COLO668 (cell line): ENCODE measurements around the gene TOPORS.
"Not testable (repeated sequence)": the region's sequence is repeated elsewhere in the genome, so short reads cannot be mapped to it uniquely, and the experiment has no call there.

Source experiments
- DNase-seq: peaks from one replicate; lab custom pipeline; 2025; ENCODE audit not compliant: unreplicated experiment; lab: John Stamatoyannopoulos, UW

TOPORS gene

DNA sequence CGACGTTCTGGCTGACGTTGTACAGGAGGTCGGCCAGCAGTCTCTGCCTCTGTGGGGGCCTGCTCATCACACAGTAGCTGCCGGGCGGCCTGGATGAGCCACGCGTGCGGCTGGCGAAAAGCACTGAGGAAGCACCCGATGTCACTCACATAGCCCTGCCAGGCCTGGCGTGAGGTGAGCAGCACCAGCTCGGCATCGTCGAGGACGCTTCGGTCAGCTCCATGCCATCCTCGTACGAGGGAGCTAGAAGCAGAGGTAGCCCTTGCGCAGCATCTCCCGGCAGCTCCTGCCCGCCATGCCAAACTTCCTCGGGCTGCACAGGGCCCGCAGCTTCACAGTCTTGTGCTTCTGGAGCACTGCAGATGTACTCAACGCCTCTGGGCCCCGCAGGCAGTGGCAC, 14.4 kb upstream of the TOPORS start:
- no peak for DNase-seq

- no peak for DNase-seq
These were observed 13.6 kb upstream of the TOPORS start for GRCh38 chr9:32565967-32566366.

DNA sequence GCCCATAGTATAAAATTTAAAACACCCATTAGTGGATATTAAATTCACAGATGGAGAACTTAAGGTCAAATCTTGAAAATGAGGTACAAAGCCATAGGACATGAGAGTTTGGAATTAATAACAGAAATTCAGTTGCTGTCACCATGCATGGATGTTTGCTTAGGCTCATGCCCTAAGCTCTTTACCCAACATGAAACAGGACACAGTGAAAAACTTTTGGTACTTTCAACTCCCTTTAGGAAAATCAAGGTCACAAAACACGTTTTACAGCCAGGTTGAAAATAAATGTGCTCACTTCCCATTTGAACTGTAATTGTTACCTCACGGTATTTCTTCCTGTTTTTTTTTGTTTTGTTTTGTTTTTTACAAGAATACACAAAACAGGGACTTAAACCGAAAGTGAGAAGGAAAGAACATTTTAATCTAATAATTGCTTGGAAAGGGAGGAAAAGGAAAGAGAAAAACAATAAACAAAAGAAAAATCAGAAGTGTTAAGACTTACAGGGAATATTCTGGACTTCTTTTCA, 6.1 kb upstream of the TOPORS start:
- no peak for DNase-seq

DNA sequence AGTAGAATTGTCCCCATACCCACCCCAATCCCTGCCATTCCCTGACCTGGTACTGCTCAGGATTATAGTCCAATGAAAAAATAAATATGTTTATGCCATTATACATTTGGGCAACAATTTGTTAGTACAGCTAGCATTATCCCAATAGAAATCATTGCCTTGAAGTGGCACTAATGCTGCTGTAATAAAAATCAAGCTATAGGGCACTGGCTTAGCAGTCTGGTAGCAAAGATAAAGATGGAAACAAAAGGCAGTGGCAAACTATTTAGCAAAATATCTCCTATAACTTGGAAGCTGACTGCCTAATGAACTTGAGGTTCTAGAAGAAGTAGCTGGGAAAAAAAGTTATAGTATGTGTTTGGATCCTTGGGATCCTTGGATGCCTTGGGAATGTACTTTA, 2.2 kb upstream of the TOPORS start:
- no peak for DNase-seq

- DNase-seq = no peak
These were observed 1.7 kb upstream of the TOPORS start for GRCh38 chr9:32554107-32554506.

DNA sequence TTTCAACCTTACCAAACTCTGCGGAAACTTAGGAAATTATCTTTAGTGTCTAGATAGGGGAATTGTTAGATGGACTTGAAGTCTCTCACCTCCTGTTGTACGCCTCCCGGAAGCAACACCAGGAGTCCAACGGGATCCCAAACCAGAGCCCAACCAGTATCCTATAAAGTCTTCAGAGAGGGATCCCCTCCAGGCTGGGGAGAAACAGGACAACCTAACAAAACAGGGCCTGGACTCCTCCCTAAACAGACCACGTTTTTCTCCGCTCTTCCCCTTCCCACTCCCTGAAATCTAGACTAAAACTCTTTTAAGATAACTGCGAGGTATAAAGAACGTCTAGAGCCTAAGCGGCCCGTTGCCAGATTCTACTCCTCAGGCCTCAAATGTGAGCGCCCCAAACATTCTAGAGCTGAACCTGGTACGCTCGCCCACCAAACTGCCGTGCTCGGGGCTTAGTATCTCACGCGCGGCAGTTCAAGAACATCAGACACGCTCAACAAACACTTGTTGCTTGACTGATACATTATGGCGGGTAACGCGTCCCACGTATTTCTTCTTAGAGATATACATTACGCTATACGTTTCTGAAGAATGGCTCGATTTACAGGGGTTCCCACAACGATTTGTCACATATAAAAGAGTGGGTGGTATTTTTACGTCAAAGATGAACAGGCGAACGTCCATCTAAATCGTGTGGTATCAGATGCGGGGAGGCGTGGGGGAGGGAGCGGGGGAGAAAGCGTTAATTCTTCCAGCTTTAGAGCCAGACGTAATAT, 922 bp downstream of the TOPORS start:
- peak; percentile 43 for DNase-seq

- peak; percentile 85 for DNase-seq
These were observed 1.7 kb downstream of the TOPORS start for GRCh38 chr9:32550562-32551275.

- DNase-seq = no peak
These were observed 2.2 kb downstream of the TOPORS start for GRCh38 chr9:32550150-32550561.

DNA sequence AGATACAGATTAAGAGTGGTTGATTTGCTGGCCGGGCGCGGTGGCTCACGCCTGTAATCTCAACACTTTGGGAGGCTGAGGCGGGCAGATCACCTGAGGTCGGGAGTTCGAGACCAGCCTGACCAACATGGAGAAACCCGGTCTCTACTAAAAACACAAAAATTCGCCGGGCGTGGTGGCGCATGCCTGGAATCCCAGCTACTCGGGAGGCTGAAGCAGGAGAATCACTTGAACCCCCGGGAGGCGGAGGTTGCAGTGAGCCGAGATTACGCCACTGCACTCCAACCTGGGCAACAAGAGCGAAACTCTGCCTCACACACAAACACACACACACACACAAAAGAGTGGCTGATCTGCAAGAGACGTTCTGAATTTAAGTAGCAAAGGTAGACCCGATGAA, 4.2 kb downstream of the TOPORS start:
- DNase-seq = not testable (repeated sequence)

- DNase-seq = no peak
These were observed 6.5 kb downstream of the TOPORS start for GRCh38 chr9:32545884-32546283.

- DNase-seq = no peak
These were observed 9.3 kb downstream of the TOPORS start for GRCh38 chr9:32543047-32543446.

DNA sequence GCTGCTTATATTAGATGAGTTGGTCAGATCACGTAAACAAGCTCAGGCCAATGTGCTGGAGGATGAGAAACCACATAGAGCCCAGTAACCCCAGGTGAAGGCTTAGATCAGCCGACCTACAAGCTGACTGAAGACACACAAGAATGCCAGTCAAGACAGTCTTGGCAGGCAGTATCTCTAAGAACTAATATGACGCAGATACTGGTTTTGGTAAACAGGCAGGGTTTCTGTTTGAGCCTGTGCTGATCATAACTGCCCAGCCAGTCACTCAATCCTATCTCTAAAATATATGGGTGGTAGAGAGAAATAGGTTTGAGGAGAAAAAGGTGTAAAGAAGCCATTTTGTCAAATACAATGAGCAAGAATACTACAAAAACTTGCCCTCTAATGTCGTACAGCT, 18.6 kb downstream of the TOPORS start:
- no peak for DNase-seq

- no peak for DNase-seq
These were observed 19.1 kb downstream of the TOPORS start for GRCh38 chr9:32533336-32533735.

- no peak for DNase-seq
These were observed 25.7 kb downstream of the TOPORS start for GRCh38 chr9:32526707-32527048.

DNA sequence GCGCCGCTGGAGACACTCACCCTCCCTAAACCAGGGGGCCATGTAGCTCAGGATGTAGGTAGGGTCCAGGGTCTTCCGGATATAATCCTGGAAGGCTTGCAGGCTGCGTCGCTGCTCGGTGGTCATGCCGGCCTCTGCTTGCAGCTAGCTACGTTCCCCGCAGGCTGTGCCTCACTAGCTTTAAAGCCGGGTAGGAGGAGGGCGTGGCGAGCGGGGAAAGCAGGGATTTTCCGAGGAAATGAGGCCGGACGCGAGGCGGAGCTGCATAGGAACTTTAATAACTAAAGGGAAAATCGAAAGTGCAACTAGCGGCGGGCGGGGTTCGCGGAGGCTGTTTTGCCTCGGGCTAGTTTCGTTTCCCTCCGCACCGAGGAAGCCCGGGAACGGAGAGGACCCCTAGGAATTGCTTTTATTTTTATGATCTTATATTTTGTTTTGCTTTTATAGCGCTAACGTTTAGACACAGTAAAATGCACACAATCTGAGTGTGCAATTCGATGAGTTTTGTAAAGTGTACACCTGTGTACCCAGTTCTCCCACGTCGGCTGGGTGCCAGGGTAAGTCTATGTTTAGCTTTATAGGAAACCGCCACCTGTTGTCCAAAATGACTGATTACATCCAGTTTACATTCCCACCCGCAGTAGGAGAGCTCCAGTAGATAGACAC, 26.2 kb downstream of the TOPORS start, which contains the start of gene RIGI:
Gene RIGI, minus strand, starts transcription at position 156 of the 666 bp plus-strand sequence. Its CDS starts 30 bp downstream, at position 126.
- DNase-seq = peak; percentile 89

DNA sequence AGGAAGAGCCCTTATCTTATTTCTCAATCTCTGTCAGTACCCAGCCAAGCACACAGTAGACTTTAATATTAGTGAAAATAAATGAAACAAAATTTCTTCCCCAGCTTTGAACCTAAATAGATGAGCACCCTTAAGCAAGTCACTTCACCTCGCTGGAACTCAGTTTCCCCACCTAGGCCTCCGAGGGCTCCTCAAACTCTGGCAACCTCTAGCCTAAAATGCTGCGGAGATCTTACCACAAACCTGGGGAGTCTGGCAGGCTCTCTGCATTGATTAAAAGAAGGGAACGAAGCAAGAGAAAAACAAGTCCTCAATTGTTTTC, 26.7 kb downstream of the TOPORS start:
- DNase-seq = no peak

- DNase-seq = peak; percentile 36
These were observed 27.3 kb downstream of the TOPORS start for GRCh38 chr9:32524892-32525708.

- DNase-seq = not testable (repeated sequence)
These were observed 27.9 kb downstream of the TOPORS start for GRCh38 chr9:32524558-32524891.

DNA sequence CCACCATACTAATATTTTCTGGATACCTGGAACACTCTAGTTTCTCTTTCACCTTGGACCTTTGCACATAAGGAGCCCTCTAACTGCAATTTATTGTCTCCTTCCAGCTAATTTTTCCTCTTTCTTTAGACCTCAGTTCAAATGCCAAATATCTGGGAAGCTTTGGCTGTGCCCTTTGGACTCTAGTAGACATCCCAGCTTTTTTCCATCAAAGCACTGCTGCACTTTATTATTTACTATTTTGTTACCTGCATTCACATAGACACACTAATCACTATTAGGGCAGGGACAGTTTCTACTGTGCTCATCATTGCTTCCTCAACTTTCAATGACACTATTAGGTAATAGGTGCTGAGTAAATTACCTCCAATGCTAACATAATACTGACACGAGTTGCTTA, 28.5 kb downstream of the TOPORS start:
- no peak for DNase-seq

GRCh38 chr9:32518276-32518675, 34.1 kb downstream of the TOPORS start:
- DNase-seq = no peak

DNA sequence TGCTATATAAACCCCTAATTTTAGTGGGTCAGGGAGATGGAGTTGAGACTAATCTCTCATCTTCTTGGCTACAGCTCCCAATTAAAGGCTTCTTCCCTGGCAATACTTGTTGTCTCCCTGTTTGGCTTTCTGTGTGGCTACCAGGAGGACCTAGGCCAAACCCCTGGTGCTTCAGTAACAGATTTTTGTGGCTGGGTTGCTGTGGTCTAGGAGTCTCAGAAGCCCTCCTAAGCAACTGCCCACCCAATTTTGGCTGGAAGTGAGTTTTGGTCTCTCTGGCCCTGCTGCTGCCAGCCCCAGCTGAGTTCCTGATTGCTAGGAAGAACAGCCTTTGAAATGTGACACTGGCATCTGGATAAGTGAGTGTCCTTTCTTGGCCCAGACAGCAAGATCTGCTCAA, 36.1 kb downstream of the TOPORS start:
- DNase-seq = no peak
